ENCODE results near the gene LCN2.

DNA sequence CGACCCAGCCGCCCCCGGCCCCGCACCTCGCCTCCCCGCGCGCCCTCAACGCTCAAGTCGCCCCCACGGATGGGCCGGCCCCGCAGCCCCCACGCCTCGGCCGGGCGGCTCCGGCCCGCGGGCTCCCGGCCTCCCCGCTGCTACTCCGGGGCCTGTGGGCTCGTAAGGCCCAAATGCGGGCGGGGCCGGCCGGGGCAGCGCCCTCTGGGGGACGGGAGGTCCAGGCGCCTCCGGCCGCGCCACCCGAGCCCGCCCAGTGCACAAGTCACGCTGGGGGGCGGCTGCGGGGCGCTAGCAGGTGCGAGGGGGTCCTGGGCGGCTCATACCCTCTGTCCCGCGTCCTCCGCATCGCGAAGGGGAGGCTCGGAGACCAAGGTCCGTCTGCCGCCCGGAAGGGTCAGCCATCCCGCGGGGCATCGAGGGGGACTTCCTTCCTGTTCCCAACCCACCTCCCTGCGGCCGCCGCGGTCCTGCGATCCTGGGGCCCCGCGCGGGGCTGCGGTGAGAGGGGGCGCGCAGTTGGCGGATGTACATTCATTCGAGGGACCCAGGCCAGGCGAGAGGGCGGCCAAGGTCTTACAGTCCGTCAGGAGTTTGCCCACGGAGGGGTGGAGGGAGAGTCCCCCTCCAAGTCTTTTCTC, 42.3 kb downstream of the LCN2 start, which contains the start of gene CIZ1:
- TF ChIP-seq GATA3 (IDR thresholded peaks at IDR 0.05; ENCODE audit: low read depth, low read length) (no peak), GATA2 (IDR thresholded peaks at IDR 0.05; ENCODE audit: low read depth, low read length) (no peak)

All from SH-SY5Y (cell line).